ENCODE data around the gene SULF2. TPM values are rescaled to one million over a fixed set of nuclear protein-coding genes. Genes with fewer than 3 reads are reported as not detected.
"Not testable (repeated sequence)": the region's sequence is repeated elsewhere in the genome, so short reads cannot be mapped to it uniquely, and the experiment has no call there.

SULF2 gene
- total RNA-seq, 1 experiment from 2014 or later: 0.69 TPM

- Histone ChIP-seq H3K9me3 (ENCODE audit: low read depth, low read length, poor library complexity, severe bottlenecking) (no peaks in the 10 kb centered on the region), H3K36me3 (ENCODE audit: insufficient read depth, low read length, poor library complexity, severe bottlenecking) (no peaks in the 10 kb centered on the region), H3K4me3 (ENCODE audit: low read depth, low read length, poor library complexity, severe bottlenecking) (no peak overlapping the region), H3K27me3 (replicated peaks; ENCODE audit: insufficient read depth, low read depth, low read length, poor library complexity) (peaks cover 50% of the 10 kb centered on the region), H3K27ac (ENCODE audit: low read depth, low read length, poor library complexity, severe bottlenecking) (no peak overlapping the region), H3K4me1 (ENCODE audit: insufficient read depth, low read length, poor library complexity, severe bottlenecking) (no peaks in the 10 kb centered on the region)
- BruUV-seq (replicated peaks): no TSS peak
- ChIA-PET CTCF (no interaction called here), POLR2A (ENCODE audit: low non-redundant PET) (no interaction called here)
- TF ChIP-seq CTCF (conservative IDR thresholded peaks at IDR 0.05; ENCODE audit: low read depth, low read length) (no peak), EZH2 (IDR thresholded peaks at IDR 0.05; ENCODE audit: borderline replicate concordance, low read depth, low read length, poor library complexity, severe bottlenecking) (no peak)
- intact Hi-C loops (cut with micrococcal nuclease; ENCODE audit: unreplicated experiment): no loop called here
- DNase-seq (ENCODE audit: low spot score): no peak
These were observed 24.9 kb upstream of the SULF2 start for GRCh38 chr20:47810116-47810677.

- intact Hi-C loops (cut with micrococcal nuclease; ENCODE audit: unreplicated experiment): no loop called here
These were observed 24.1 kb upstream of the SULF2 start for GRCh38 chr20:47809161-47809960.

DNA sequence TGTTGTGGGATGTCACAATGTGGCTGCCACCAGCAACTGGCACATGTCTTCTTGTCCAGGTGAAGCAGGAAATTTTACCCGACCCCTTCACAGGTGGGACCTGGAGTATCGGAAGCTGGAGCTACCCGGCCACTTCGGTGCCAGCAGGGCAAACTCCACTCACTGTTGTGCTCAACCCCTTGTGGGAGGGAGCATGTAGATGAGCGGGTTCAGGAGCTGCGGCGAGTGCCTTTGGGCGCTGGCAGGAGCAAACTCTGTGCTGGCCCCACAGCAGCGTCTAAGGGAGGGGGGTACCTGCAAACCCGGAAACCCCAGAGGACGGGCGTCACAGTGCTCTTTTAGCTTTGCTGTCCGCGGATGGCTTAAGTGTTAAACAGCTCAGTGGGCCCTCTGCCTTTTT lies 20.7 kb upstream of the SULF2 start:
- POLR2A ChIA-PET (ENCODE audit: low non-redundant PET): no interaction called here
- intact Hi-C loops (cut with micrococcal nuclease; ENCODE audit: unreplicated experiment): no loop called here
- Histone ChIP-seq H3K4me3 (ENCODE audit: low read depth, low read length, poor library complexity, severe bottlenecking) (no peak overlapping the region), H3K27ac (ENCODE audit: low read depth, low read length, poor library complexity, severe bottlenecking) (no peak overlapping the region), H3K27me3 (replicated peaks; ENCODE audit: insufficient read depth, low read depth, low read length, poor library complexity) (peaks cover 26% of the 10 kb centered on the region), H3K9me3 (ENCODE audit: low read depth, low read length, poor library complexity, severe bottlenecking) (no peaks in the 10 kb centered on the region), H3K36me3 (ENCODE audit: insufficient read depth, low read length, poor library complexity, severe bottlenecking) (no peaks in the 10 kb centered on the region), H3K4me1 (ENCODE audit: insufficient read depth, low read length, poor library complexity, severe bottlenecking) (no peaks in the 10 kb centered on the region)
- CTCF ChIA-PET: no interaction called here
- BruUV-seq (replicated peaks): no TSS peak
- no peak for TF ChIP-seq CTCF (conservative IDR thresholded peaks at IDR 0.05; ENCODE audit: low read depth, low read length)
- TF ChIP-seq EZH2 (IDR thresholded peaks at IDR 0.05; ENCODE audit: borderline replicate concordance, low read depth, low read length, poor library complexity, severe bottlenecking): no peak
- DNase-seq (ENCODE audit: low spot score): no peak

More at GRCh38 chr20:47809161-47809960, 24.1 kb upstream of the SULF2 start:
- TF ChIP-seq CTCF (conservative IDR thresholded peaks at IDR 0.05; ENCODE audit: low read depth, low read length) (no peak), EZH2 (IDR thresholded peaks at IDR 0.05; ENCODE audit: borderline replicate concordance, low read depth, low read length, poor library complexity, severe bottlenecking) (no peak)
- Histone ChIP-seq H3K27ac (ENCODE audit: low read depth, low read length, poor library complexity, severe bottlenecking) (no peak overlapping the region), H3K27me3 (replicated peaks; ENCODE audit: insufficient read depth, low read depth, low read length, poor library complexity) (peaks cover 52% of the 10 kb centered on the region), H3K4me1 (ENCODE audit: insufficient read depth, low read length, poor library complexity, severe bottlenecking) (no peaks in the 10 kb centered on the region), H3K4me3 (ENCODE audit: low read depth, low read length, poor library complexity, severe bottlenecking) (no peak overlapping the region), H3K36me3 (ENCODE audit: insufficient read depth, low read length, poor library complexity, severe bottlenecking) (no peaks in the 10 kb centered on the region), H3K9me3 (ENCODE audit: low read depth, low read length, poor library complexity, severe bottlenecking) (no peaks in the 10 kb centered on the region)
- POLR2A ChIA-PET (ENCODE audit: low non-redundant PET): no interaction called here
- DNase-seq (ENCODE audit: low spot score): no peak
- CTCF ChIA-PET: no interaction called here
- BruUV-seq (replicated peaks): no TSS peak

GRCh38 chr20:47804972-47805371 lies 19.7 kb upstream of the SULF2 start:
- H3K9me3 ChIP-seq (ENCODE audit: low read depth, low read length, poor library complexity, severe bottlenecking); DNase-seq (ENCODE audit: low spot score); H3K27ac ChIP-seq (ENCODE audit: low read depth, low read length, poor library complexity, severe bottlenecking); intact Hi-C loops (cut with micrococcal nuclease; ENCODE audit: unreplicated experiment); H3K36me3 ChIP-seq (ENCODE audit: insufficient read depth, low read length, poor library complexity, severe bottlenecking); H3K4me1 ChIP-seq (ENCODE audit: insufficient read depth, low read length, poor library complexity, severe bottlenecking); BruUV-seq (replicated peaks); H3K4me3 ChIP-seq (ENCODE audit: low read depth, low read length, poor library complexity, severe bottlenecking); CTCF ChIA-PET; POLR2A ChIA-PET (ENCODE audit: low non-redundant PET): not testable (repeated sequence)
- H3K27me3 ChIP-seq (replicated peaks; ENCODE audit: insufficient read depth, low read depth, low read length, poor library complexity): peaks cover 22% of the 10 kb centered on the region

- DNase-seq (ENCODE audit: low spot score); intact Hi-C loops (cut with micrococcal nuclease; ENCODE audit: unreplicated experiment); CTCF ChIA-PET; H3K4me1 ChIP-seq (ENCODE audit: insufficient read depth, low read length, poor library complexity, severe bottlenecking); H3K4me3 ChIP-seq (ENCODE audit: low read depth, low read length, poor library complexity, severe bottlenecking); H3K36me3 ChIP-seq (ENCODE audit: insufficient read depth, low read length, poor library complexity, severe bottlenecking); POLR2A ChIA-PET (ENCODE audit: low non-redundant PET); BruUV-seq (replicated peaks); H3K9me3 ChIP-seq (ENCODE audit: low read depth, low read length, poor library complexity, severe bottlenecking); H3K27ac ChIP-seq (ENCODE audit: low read depth, low read length, poor library complexity, severe bottlenecking): not testable (repeated sequence)
- H3K27me3 ChIP-seq (replicated peaks; ENCODE audit: insufficient read depth, low read depth, low read length, poor library complexity): peaks cover 20% of the 10 kb centered on the region
These were observed 19.0 kb upstream of the SULF2 start for GRCh38 chr20:47804224-47804825.
